HG02623 (cell line): Measurements from ENCODE around the gene DNTT.

Source experiments
- ATAC-seq: cut with Tn5 transposase; IDR thresholded peaks from one replicate; pipeline ENCODE4 v1.9.1; 2021; ENCODE audit warnings: moderate library complexity; ENCODE audit not compliant: unreplicated experiment

DNTT gene

GRCh38 chr10:96374985-96375830 lies 71.0 kb downstream of the DNTT start:
- ATAC-seq: peak; percentile 66

GRCh38 chr10:96376483-96376882 lies 72.2 kb downstream of the DNTT start:
- peak; percentile 44 for ATAC-seq

DNA sequence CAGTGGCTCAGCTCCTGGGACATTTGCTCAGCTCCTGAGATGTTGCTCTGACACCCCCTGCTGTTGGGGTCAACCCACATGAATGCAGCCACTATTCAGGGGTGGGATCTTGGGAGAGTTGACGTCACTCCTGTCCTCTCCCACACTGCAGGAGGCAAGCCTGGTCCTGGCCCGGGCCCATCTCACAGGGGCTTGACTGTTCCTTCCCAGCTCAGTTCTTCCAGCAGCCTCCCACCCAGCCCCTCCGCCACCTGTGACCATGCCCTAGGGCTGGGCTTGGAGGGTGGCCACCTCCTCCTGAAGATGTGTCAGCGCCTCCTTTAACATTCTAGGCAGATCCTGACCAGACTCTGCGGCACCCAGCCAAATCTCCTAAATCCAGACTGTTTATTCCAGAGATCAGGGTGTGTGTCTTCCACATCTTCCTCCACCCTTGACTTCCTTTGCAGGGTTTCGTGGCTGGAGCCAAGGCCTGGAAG lies 73.6 kb downstream of the DNTT start:
- no peak for ATAC-seq

- no peak for ATAC-seq
Observed at GRCh38 chr10:96378741-96379140, 74.5 kb downstream of the DNTT start.

- ATAC-seq: no peak
Observed at GRCh38 chr10:96379758-96380157, 75.5 kb downstream of the DNTT start.

- ATAC-seq: no peak
Observed at GRCh38 chr10:96380821-96381220, 76.6 kb downstream of the DNTT start.

DNA sequence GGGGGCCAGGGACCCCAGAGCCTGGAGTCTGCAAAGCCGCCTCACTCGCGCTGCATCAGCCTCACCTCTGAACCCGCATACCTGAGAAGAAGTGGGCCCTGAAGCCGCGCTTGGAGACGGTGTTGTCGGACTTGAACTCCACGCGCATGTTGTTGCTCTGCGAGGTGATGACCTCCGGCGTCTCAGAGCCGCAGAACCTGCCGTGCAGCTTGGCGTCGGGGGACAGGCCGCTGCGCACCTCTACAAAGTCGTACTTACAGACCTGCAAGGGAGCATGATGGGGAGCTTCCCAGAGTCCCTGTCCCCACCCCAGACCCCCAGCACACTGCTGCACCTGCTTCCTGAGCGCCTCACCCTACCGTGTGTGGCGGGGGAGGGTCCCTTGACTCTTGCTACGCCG lies 80.3 kb downstream of the DNTT start:
- ATAC-seq: no peak

- ATAC-seq: no peak
Observed at GRCh38 chr10:96387161-96387560, 82.9 kb downstream of the DNTT start.

DNA sequence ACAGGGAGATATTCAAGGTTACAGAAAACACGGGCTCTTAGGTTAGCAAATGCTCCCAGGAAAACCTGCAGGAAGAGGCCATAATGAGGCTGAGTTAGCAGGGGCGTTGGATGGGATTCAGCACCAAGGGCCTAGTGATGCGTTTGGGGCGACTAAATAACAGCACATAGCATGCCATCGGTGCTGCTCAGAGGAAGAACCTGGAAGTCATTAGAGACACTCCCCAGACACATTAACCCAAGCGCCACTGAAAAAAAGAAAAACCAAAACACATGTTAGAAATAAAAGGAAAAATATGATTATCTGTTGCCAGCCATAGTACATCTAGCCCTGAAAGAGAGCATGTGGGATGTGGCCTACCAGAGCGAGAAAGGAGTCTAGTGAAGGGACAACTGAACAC lies 83.4 kb downstream of the DNTT start:
- no peak for ATAC-seq
